22Rv1 (cell line): Measurements from ENCODE around the gene P2RX2.

Experiments used
- H3K27ac ChIP-seq: fragments of 450-650 bp; 2 replicates; pipeline ENCODE4 v1.5.1; 2017
- CTCF ChIP-seq: fragments of 450-650 bp; IDR thresholded peaks from 2 replicates; pipeline ENCODE4 v1.5.1; 2017; ENCODE audit warnings: mild to moderate bottlenecking
- ZFX ChIP-seq: fragments of 450-650 bp; IDR thresholded peaks from 2 replicates; pipeline ENCODE4 v1.6.1; 2017; ENCODE audit warnings: antibody characterized with exemption, borderline replicate concordance

The P2RX2 gene

GRCh38 chr12:132642846-132643835, 24.6 kb downstream of the P2RX2 start:
- no peak overlapping the region for H3K27ac ChIP-seq
- TF ChIP-seq ZFX: no peak
- TF ChIP-seq CTCF: no peak

GRCh38 chr12:132646850-132647249, 28.3 kb downstream of the P2RX2 start:
- TF ChIP-seq CTCF (no peak), ZFX (no peak)
- H3K27ac ChIP-seq: no peak overlapping the region

- TF ChIP-seq CTCF (no peak), ZFX (no peak)
- no peak overlapping the region for H3K27ac ChIP-seq
These were observed 29.3 kb downstream of the P2RX2 start for GRCh38 chr12:132647858-132648257.

- no peak overlapping the region for H3K27ac ChIP-seq
- no peak for TF ChIP-seq ZFX
- TF ChIP-seq CTCF: no peak
These were observed 30.1 kb downstream of the P2RX2 start for GRCh38 chr12:132648616-132649225.

GRCh38 chr12:132649226-132649945, 30.8 kb downstream of the P2RX2 start:
- H3K27ac ChIP-seq: no peak overlapping the region
- no peak for TF ChIP-seq CTCF
- TF ChIP-seq ZFX: no peak

- H3K27ac ChIP-seq: no peak overlapping the region
- TF ChIP-seq ZFX: no peak
- TF ChIP-seq CTCF: no peak
These were observed 33.0 kb downstream of the P2RX2 start for GRCh38 chr12:132651444-132652100.
